Testis (tissue), 3 donors: ENCODE measurements around the gene RASA1. TPM values are rescaled to one million over a fixed set of nuclear protein-coding genes. Genes with fewer than 3 reads are reported as not detected.

ENCODE experiments used
- DNase-seq: peaks from one replicate; pipeline ENCODE4 v3.0.0-alpha.2; 2019
- H3K27ac ChIP-seq, 2 donors: fragments of 200-600 bp; sonication (generic); one replicate each; pipeline ENCODE4 v1.5.1; 2019
- H3K27me3 ChIP-seq: fragments of 200-600 bp; sonication (generic); one replicate; pipeline ENCODE4 v1.5.1; 2019
- H3K36me3 ChIP-seq: fragments of 200-600 bp; sonication (generic); one replicate; pipeline ENCODE4 v1.5.1; 2017; ENCODE audit warnings: low read depth; ENCODE audit errors: missing control alignments
- H3K4me1 ChIP-seq: fragments of 200-600 bp; sonication (generic); one replicate; pipeline ENCODE4 v1.5.1; 2019
- H3K4me3 ChIP-seq, 2 donors: fragments of 200-600 bp; sonication (generic); one replicate each; pipeline ENCODE4 v1.5.1; 2017 to 2019
- H3K9me3 ChIP-seq: fragments of 200-600 bp; sonication (generic); one replicate; pipeline ENCODE4 v1.5.1; 2017
- POLR2A ChIP-seq: fragments of 450-650 bp; IDR thresholded peaks from one replicate; pipeline ENCODE4 v1.6.1; 2017; ENCODE audit warnings: antibody characterized with exemption, mild to moderate bottlenecking, moderate library complexity
- WGBS, 2 donors: methylation state at CpG; one replicate each; pipeline ENCODE4 v1.1.5; 2018; 5-methylcytosine and 5-hydroxymethylcytosine counted together
- intact Hi-C: fragments of 100-400 bp; cut with DNase I; formaldehyde crosslinking; loops from one replicate; pipeline ENCODE4 v1.15.1; 2023; ENCODE audit warnings: low total_unique reads
- polyA plus RNA-seq: library from polyadenylated mRNA; stranded (reverse); fragments of 350-450 nt; fragmentation: Illumina TruSeq; extraction: RNeasy Lipid Tissue Mini Kit (QIAGEN cat#74804); gene quantifications from one replicate; pipeline ENCODE4 v1.2.3, GENCODE V29; 2014; ENCODE audit warnings: low read depth, low replicate concordance; ENCODE audit not compliant: insufficient read depth
- small RNA-seq, 2 donors: library from RNA; depleted of rRNA; stranded (forward); fragments of <200 nt; gene quantifications; one replicate each; pipeline ENCODE3, GENCODE V24; 2016
- total RNA-seq, 2 donors: library from RNA; depleted of rRNA; stranded (reverse); fragments of >200 nt; gene quantifications; one replicate each; pipeline ENCODE4 v1.2.3, GENCODE V29; 2016
- TF ChIP-seq, protein P1 (sequence below), 3 experiments: fragments of 450-650 bp in 2 of 3; fragments of 200-600 bp in 1 of 3; sonication (generic) in 1 of 3; IDR thresholded peaks; one replicate each; pipeline ENCODE4 v1.5.1; 2016 to 2019; ENCODE audit warnings: antibody characterized with exemption in 3 of 3, mild to moderate bottlenecking in 2 of 3, moderate library complexity in 1 of 3

RASA1 gene
- total and polyA plus RNA-seq, 3 donors from 2014 or later: 45.9 to 65.2 (median 61.1) TPM

DNA sequence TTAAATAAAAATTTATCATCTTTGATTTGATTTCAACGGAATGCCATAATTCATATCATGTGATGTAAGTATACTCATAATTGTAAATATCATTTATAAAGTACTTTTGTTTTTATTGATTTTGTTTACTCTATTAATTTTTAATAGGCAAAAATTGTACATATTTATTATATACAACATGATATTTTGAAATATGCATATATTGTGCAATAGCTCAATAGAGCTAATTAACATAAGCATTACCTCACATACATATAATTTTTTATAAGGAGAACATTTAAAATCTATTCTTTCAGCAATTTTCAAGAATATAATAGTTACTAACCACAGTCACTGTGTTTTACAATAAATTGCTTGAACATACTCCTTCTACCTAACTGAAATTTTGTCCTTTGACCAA is 170.0 kb downstream of the RASA1 start:
- H3K27ac ChIP-seq: no peak overlapping the region
- WGBS, 2 donors: 76 to 90% methylated on average over 1 of the region's 1 CpG
- DNase-seq: no peak
- H3K4me3 ChIP-seq: no peak overlapping the region
- H3K4me1 ChIP-seq: no peaks in the 10 kb centered on the region
- no peaks in the 10 kb centered on the region for H3K36me3 ChIP-seq
- H3K27me3 ChIP-seq: no peaks in the 10 kb centered on the region
- intact Hi-C loops: no loop called here
- TF ChIP-seq, protein P1, sequence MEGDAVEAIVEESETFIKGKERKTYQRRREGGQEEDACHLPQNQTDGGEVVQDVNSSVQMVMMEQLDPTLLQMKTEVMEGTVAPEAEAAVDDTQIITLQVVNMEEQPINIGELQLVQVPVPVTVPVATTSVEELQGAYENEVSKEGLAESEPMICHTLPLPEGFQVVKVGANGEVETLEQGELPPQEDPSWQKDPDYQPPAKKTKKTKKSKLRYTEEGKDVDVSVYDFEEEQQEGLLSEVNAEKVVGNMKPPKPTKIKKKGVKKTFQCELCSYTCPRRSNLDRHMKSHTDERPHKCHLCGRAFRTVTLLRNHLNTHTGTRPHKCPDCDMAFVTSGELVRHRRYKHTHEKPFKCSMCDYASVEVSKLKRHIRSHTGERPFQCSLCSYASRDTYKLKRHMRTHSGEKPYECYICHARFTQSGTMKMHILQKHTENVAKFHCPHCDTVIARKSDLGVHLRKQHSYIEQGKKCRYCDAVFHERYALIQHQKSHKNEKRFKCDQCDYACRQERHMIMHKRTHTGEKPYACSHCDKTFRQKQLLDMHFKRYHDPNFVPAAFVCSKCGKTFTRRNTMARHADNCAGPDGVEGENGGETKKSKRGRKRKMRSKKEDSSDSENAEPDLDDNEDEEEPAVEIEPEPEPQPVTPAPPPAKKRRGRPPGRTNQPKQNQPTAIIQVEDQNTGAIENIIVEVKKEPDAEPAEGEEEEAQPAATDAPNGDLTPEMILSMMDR (IDR thresholded peaks at IDR 0.05): no peak
- no peak for TF ChIP-seq POLR2A
- H3K9me3 ChIP-seq: no peaks in the 10 kb centered on the region

DNA sequence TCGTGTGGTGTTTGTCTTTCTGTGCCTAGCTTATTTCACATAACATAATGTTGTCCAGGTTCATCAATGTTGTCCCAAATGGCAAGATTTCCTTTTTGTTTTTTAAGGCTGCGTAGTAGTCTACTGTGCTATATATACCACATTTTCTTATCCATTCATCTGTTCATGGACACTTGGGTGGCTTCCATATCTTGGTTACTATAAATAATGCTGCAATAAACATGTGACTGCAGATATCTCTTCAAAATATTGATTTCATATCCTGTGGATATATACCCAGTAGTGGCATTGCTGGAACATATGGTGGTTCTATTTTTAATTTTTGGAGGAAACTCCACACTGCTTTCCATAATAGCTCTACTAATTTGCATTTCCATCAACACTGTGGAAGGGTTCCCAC is 170.5 kb downstream of the RASA1 start:
- Histone ChIP-seq H3K4me3 (no peak overlapping the region), H3K27ac (no peak overlapping the region), H3K27me3 (no peaks in the 10 kb centered on the region), H3K4me1 (no peaks in the 10 kb centered on the region), H3K36me3 (no peaks in the 10 kb centered on the region), H3K9me3 (no peaks in the 10 kb centered on the region)
- no peak for DNase-seq
- TF ChIP-seq, protein P1 (IDR thresholded peaks at IDR 0.05): no peak
- TF ChIP-seq POLR2A: no peak
- WGBS, 2 donors: 86 to 88% methylated on average over 2 of the region's 2 CpGs
- intact Hi-C loops: no loop called here

Small RNA genes within 50 kb of the gene (small RNA-seq; reads per million reads assigned to genes)
- gene RN7SL629P (0 reads per million in 2 donors), gene RNU6-606P (0 reads per million in 2 donors), gene RNU6-727P (0 reads per million in 2 donors)

Other genes starting within 250 kb of the RASA1 start
- gene CCNH, start 145.0 kb downstream of the RASA1 start, total RNA-seq: 100 to 1,000 TPM; 105 to 167 TPM
- gene CCNH, start 145.0 kb downstream of the RASA1 start, polyA plus RNA-seq: 142 TPM